ENCODE data around the gene ZMYND10.

The ZMYND10 gene

GRCh38 chr3:50372349-50372748 lies 26.8 kb upstream of the ZMYND10 start:
- DNase-seq = no peak
- intact Hi-C loops (cut with DNase I) = loop anchor here (5.0 kb wide), 1 partner anchor 180 kb away; no protein-coding TSS in a partner anchor

GRCh38 chr3:50371133-50371685 lies 25.7 kb upstream of the ZMYND10 start:
- DNase-seq = peak in 1 of 10 donors; percentile 53
- intact Hi-C loops (cut with DNase I) = loop anchor here (5.0 kb wide), 1 partner anchor 181 kb away; no protein-coding TSS in a partner anchor

- intact Hi-C loops (cut with DNase I) = loop anchor here (5.0 kb wide), 1 partner anchor 182 kb away; no protein-coding TSS in a partner anchor
- DNase-seq = peak in 5 of 10 donors; percentile 45 to 89 (median 81)
These were observed 25.1 kb upstream of the ZMYND10 start for GRCh38 chr3:50370594-50370993.

- no peak for DNase-seq
- intact Hi-C loops (cut with DNase I) = no loop called here
These were observed 23.6 kb upstream of the ZMYND10 start for GRCh38 chr3:50369012-50369670.

- peak in 1 of 10 donors; percentile 74 for DNase-seq
- intact Hi-C loops (cut with DNase I) = no loop called here
These were observed 20.3 kb upstream of the ZMYND10 start for GRCh38 chr3:50365842-50366220.

GRCh38 chr3:50365080-50365841 lies 19.7 kb upstream of the ZMYND10 start:
- peak; percentile 54 to 96 (median 72) for DNase-seq
- intact Hi-C loops (cut with DNase I) = no loop called here

GRCh38 chr3:50364573-50365079 lies 19.1 kb upstream of the ZMYND10 start:
- intact Hi-C loops (cut with DNase I) = no loop called here
- peak in 1 of 10 donors; percentile 88 for DNase-seq

- intact Hi-C loops (cut with DNase I) = loop anchor here (1.0 kb wide), 1 partner anchor 8 kb away; no protein-coding TSS in a partner anchor
- DNase-seq = no peak
These were observed 14.2 kb upstream of the ZMYND10 start for GRCh38 chr3:50359760-50360110.

- intact Hi-C loops (cut with DNase I) = loop anchor here (1.0 kb wide), 1 partner anchor 8 kb away; no protein-coding TSS in a partner anchor
- peak; percentile 98 to 100 (median 99) for DNase-seq
These were observed 13.6 kb upstream of the ZMYND10 start, which contains the start of gene TMEM115 for GRCh38 chr3:50358911-50359759. TSS of gene TMEM115 (minus strand) at chr3:50359521. CDS start at chr3:50359063, 458 bp downstream.

GRCh38 chr3:50358355-50358910 lies 12.9 kb upstream of the ZMYND10 start:
- no peak for DNase-seq
- intact Hi-C loops (cut with DNase I) = no loop called here

GRCh38 chr3:50357481-50357880 lies 11.9 kb upstream of the ZMYND10 start:
- intact Hi-C loops (cut with DNase I) = no loop called here
- no peak for DNase-seq

- intact Hi-C loops (cut with DNase I) = no loop called here
- DNase-seq = no peak
These were observed 11.0 kb upstream of the ZMYND10 start for GRCh38 chr3:50356553-50356952.

- no peak for DNase-seq
- intact Hi-C loops (cut with DNase I) = no loop called here
These were observed 10.5 kb upstream of the ZMYND10 start for GRCh38 chr3:50355829-50356552.

GRCh38 chr3:50354850-50355249 lies 9.3 kb upstream of the ZMYND10 start:
- DNase-seq = no peak
- intact Hi-C loops (cut with DNase I) = no loop called here

GRCh38 chr3:50354186-50354764 lies 8.7 kb upstream of the ZMYND10 start:
- DNase-seq = no peak
- intact Hi-C loops (cut with DNase I) = no loop called here

- DNase-seq = no peak
- intact Hi-C loops (cut with DNase I) = no loop called here
These were observed 7.9 kb upstream of the ZMYND10 start for GRCh38 chr3:50353245-50354004.

GRCh38 chr3:50352781-50353180 lies 7.2 kb upstream of the ZMYND10 start:
- intact Hi-C loops (cut with DNase I) = no loop called here
- DNase-seq = no peak

- DNase-seq = peak in 1 of 10 donors; percentile 78
- intact Hi-C loops (cut with DNase I) = loop anchor here (1.0 kb wide), 1 partner anchor 8 kb away; the partner anchor contains the start of gene TMEM115
These were observed 5.8 kb upstream of the ZMYND10 start for GRCh38 chr3:50351323-50351697.

All from posterior cingulate gyrus (tissue), 11 donors.